C4-2B (cell line): ENCODE data around the gene P2RX1.

Experiments
- ZFX ChIP-seq: fragments of 450-650 bp; IDR thresholded peaks from 2 replicates; pipeline ENCODE4 v1.6.1; 2017
- TF ChIP-seq, protein P1 (sequence below): fragments of 450-650 bp; conservative IDR thresholded peaks from 2 replicates; pipeline ENCODE4 v1.5.1; 2017; ENCODE audit warnings: mild to moderate bottlenecking

GRCh38 chr17:3847165-3847670 is 69.0 kb downstream of the P2RX1 start:
- TF ChIP-seq, protein P1, sequence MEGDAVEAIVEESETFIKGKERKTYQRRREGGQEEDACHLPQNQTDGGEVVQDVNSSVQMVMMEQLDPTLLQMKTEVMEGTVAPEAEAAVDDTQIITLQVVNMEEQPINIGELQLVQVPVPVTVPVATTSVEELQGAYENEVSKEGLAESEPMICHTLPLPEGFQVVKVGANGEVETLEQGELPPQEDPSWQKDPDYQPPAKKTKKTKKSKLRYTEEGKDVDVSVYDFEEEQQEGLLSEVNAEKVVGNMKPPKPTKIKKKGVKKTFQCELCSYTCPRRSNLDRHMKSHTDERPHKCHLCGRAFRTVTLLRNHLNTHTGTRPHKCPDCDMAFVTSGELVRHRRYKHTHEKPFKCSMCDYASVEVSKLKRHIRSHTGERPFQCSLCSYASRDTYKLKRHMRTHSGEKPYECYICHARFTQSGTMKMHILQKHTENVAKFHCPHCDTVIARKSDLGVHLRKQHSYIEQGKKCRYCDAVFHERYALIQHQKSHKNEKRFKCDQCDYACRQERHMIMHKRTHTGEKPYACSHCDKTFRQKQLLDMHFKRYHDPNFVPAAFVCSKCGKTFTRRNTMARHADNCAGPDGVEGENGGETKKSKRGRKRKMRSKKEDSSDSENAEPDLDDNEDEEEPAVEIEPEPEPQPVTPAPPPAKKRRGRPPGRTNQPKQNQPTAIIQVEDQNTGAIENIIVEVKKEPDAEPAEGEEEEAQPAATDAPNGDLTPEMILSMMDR, result no peak
- TF ChIP-seq ZFX, result no peak
